Measurements from ENCODE around the gene ALG2. TPM values are rescaled to one million over a fixed set of nuclear protein-coding genes. Genes with fewer than 3 reads are reported as not detected.

The ALG2 gene
- total and polyA plus RNA-seq, 4 donors, result 24.5 to 39.4 (median 27.0) TPM

DNA sequence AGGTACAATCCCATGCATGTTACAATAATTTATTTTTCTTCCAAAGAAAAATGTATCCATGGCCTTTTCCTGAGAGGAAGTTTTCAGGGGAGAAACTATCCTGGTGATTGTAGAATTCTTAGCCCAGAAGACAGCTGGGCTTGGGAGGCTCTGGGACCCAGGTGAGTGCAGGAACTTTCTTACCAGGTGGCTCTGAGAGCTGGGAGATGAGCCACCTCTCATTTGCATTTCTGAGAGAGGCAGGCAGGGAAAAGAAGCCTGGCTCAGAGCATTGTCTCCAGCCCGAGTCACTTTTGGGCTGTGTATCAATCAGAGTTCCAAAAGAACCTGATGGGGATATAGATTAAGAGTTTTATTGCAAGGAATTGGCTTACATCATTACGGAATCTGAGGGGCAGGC, 52.7 kb downstream of the ALG2 start:
- WGBS (ENCODE audit: insufficient coverage), result 78% methylated on average over 2 of the region's 2 CpGs
- H3K4me3 ChIP-seq (ENCODE audit: low read depth, low read length), result no peak overlapping the region

DNA sequence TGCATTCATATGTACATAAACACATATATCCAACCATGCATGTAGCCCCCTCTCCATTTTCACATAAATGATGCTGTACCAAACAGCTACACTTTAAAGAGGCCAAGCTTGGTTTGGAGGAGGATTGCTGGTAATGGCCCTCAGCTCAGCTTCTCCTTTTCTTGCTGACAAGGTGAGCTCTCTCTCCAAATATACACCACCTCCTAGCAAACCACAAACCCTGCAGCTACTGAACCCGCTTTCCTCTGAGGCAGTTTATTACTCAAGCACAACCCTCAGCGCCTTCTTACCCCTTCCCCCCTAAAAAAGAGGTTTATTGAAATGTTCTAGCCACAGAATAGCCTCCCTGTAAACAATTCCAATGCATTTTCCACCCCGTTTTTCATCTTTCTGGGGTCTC, 54.0 kb downstream of the ALG2 start:
- no peaks in the 10 kb centered on the region for H3K36me3 ChIP-seq (ENCODE audit: control insufficient read depth, insufficient read depth, low read length)
- WGBS (ENCODE audit: insufficient coverage), result 70% methylated on average over 2 of the region's 3 CpGs
- DNase-seq (ENCODE audit: low read depth in 4 of 6, low spot score in 6 of 6), result no peak

More for the DNA sequence above, 52.7 kb downstream of the ALG2 start:
- no peak overlapping the region for H3K27ac ChIP-seq (ENCODE audit: low read depth, low read length)
- H3K9me3 ChIP-seq (ENCODE audit: control insufficient read depth, insufficient read depth, low read length), result no peaks in the 10 kb centered on the region
- H3K4me1 ChIP-seq (ENCODE audit: control insufficient read depth, insufficient read depth, low read length), result peaks cover 18% of the 10 kb centered on the region
- no peak for DNase-seq (ENCODE audit: low read depth in 4 of 6, low spot score in 6 of 6)
- peaks cover 30% of the 10 kb centered on the region for H3K27me3 ChIP-seq (ENCODE audit: control insufficient read depth, insufficient read depth, low read length)
- no peaks in the 10 kb centered on the region for H3K36me3 ChIP-seq (ENCODE audit: control insufficient read depth, insufficient read depth, low read length)

DNA sequence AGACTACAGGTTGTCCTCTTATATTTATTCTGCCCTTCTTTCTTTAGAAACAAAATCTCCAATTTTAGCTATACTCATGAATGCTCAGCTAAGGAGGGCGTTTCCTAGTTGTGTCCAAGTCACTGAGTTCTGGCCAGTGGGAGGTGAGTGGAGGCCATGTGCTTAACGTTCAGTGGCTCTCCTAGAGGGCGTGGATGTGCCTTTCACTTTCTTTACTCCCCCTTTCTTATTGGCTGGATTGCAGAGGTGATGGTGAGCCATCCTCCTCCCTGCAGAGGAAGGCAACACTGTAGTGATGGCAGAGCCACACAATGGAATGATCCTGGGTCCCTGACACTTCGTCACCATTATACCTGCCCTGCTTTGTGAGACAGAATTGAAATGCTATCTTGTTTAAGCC, 54.6 kb downstream of the ALG2 start:
- H3K4me3 ChIP-seq (ENCODE audit: low read depth, low read length), result no peak overlapping the region
- peaks cover 30% of the 10 kb centered on the region for H3K27me3 ChIP-seq (ENCODE audit: control insufficient read depth, insufficient read depth, low read length)
- H3K27ac ChIP-seq (ENCODE audit: low read depth, low read length), result no peak overlapping the region
- WGBS (ENCODE audit: insufficient coverage), result 71% methylated on average over 1 of the region's 4 CpGs
- H3K4me1 ChIP-seq (ENCODE audit: control insufficient read depth, insufficient read depth, low read length), result peaks cover 17% of the 10 kb centered on the region
- no peaks in the 10 kb centered on the region for H3K36me3 ChIP-seq (ENCODE audit: control insufficient read depth, insufficient read depth, low read length)
- no peaks in the 10 kb centered on the region for H3K9me3 ChIP-seq (ENCODE audit: control insufficient read depth, insufficient read depth, low read length)
- DNase-seq (ENCODE audit: low read depth in 4 of 6, low spot score in 6 of 6), result no peak

More for the DNA sequence above, 54.0 kb downstream of the ALG2 start:
- Histone ChIP-seq H3K9me3 (ENCODE audit: control insufficient read depth, insufficient read depth, low read length) (no peaks in the 10 kb centered on the region), H3K27me3 (ENCODE audit: control insufficient read depth, insufficient read depth, low read length) (peaks cover 30% of the 10 kb centered on the region), H3K4me3 (ENCODE audit: low read depth, low read length) (no peak overlapping the region), H3K4me1 (ENCODE audit: control insufficient read depth, insufficient read depth, low read length) (peaks cover 17% of the 10 kb centered on the region), H3K27ac (ENCODE audit: low read depth, low read length) (no peak overlapping the region)

Small RNAs within 50 kb of the gene (small RNA-seq; reads per million reads assigned to genes)
- gene RN7SL794P (ENCODE audit: low replicate concordance), result not detected

Other genes with a start within 250 kb of the ALG2 start
- gene TGFBR1, start 116.8 kb downstream of the ALG2 start, total RNA-seq, result 10 to 100 TPM; 53.3 to 97.6 TPM
- gene TGFBR1, start 116.8 kb downstream of the ALG2 start, polyA plus RNA-seq (ENCODE audit: insufficient read length in 2 of 2), result 10 to 100 TPM; 25.1 to 36.4 TPM
- 100 to 1,000 TPM in 1 of 2 donors, 10 to 100 TPM in 1; 39.6 to 168 TPM for gene SEC61B, start 340 bp upstream of the ALG2 start, total RNA-seq
- 100 to 1,000 TPM; 125 to 134 TPM for gene SEC61B, start 340 bp upstream of the ALG2 start, polyA plus RNA-seq (ENCODE audit: insufficient read length in 2 of 2)